ENCODE measurements around the gene SYNGR3. TPM values are rescaled to one million over a fixed set of nuclear protein-coding genes. Genes with fewer than 3 reads are reported as not detected.

The SYNGR3 gene
- polyA plus RNA-seq, 1 donor (not counting 4 experiments of a cell fraction or from before 2014, with no cell fraction given) = 0.30 TPM

GRCh38 chr16:1965396-1966001 is 24.3 kb upstream of the SYNGR3 start:
- peaks cover 3% of the 10 kb centered on the region for H3K9me1 ChIP-seq (ENCODE audit: control insufficient read depth, extremely low read depth, insufficient read depth, low read length)
- peak overlapping the region; percentile 88 for H3K27ac ChIP-seq (ENCODE audit: control insufficient read depth, insufficient read depth, low read length)
- H3K9ac ChIP-seq (ENCODE audit: control insufficient read depth, extremely low read depth, insufficient read depth, low read length) = peak overlapping the region; percentile 85
- peaks cover 48% of the 10 kb centered on the region for H3K79me2 ChIP-seq (ENCODE audit: control insufficient read depth, insufficient read depth, low read length)
- FAIRE-seq (no peak), DNase-seq (ENCODE audit: low read depth, low spot score) (no peak)
- H3K4me2 ChIP-seq (ENCODE audit: control insufficient read depth, extremely low read depth, insufficient read depth, low read depth, low read length) = peak overlapping the region; percentile 99
- H2AFZ ChIP-seq (ENCODE audit: control insufficient read depth, low read length) = no peak overlapping the region
- peaks cover 26% of the 10 kb centered on the region for H4K20me1 ChIP-seq (ENCODE audit: control insufficient read depth, extremely low read depth, insufficient read depth, low read length)
- no peaks in the 10 kb centered on the region for H3K9me3 ChIP-seq (ENCODE audit: control insufficient read depth, low read depth, low read length)
- peaks cover 32% of the 10 kb centered on the region for H3K4me1 ChIP-seq (ENCODE audit: control insufficient read depth, extremely low read depth, insufficient read depth, low read length)
- no peaks in the 10 kb centered on the region for H3K27me3 ChIP-seq (ENCODE audit: control insufficient read depth, extremely low read depth, insufficient read depth, low read length)
- H3K4me3 ChIP-seq (ENCODE audit: control insufficient read depth in 2 of 3, extremely low read depth in 1 of 3, insufficient read depth in 2 of 3, low read depth in 1 of 3, low read length in 3 of 3) = peak overlapping the region; percentile 69 to 85 (median 79)
- H3K36me3 ChIP-seq (ENCODE audit: control insufficient read depth in 2 of 2, extremely low read depth in 1 of 2, insufficient read depth in 2 of 2, low read length in 2 of 2) = peaks cover 17 to 31% of the 10 kb centered on the region in 2 experiments
- TF ChIP-seq, protein P1, sequence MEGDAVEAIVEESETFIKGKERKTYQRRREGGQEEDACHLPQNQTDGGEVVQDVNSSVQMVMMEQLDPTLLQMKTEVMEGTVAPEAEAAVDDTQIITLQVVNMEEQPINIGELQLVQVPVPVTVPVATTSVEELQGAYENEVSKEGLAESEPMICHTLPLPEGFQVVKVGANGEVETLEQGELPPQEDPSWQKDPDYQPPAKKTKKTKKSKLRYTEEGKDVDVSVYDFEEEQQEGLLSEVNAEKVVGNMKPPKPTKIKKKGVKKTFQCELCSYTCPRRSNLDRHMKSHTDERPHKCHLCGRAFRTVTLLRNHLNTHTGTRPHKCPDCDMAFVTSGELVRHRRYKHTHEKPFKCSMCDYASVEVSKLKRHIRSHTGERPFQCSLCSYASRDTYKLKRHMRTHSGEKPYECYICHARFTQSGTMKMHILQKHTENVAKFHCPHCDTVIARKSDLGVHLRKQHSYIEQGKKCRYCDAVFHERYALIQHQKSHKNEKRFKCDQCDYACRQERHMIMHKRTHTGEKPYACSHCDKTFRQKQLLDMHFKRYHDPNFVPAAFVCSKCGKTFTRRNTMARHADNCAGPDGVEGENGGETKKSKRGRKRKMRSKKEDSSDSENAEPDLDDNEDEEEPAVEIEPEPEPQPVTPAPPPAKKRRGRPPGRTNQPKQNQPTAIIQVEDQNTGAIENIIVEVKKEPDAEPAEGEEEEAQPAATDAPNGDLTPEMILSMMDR (optimal IDR thresholded peaks at IDR 0.05 in 1 of 3, IDR thresholded peaks at IDR 0.05 in 1 of 3, conservative IDR thresholded peaks at IDR 0.05 in 1 of 3; ENCODE audit: extremely low read depth in 1 of 3, insufficient read depth in 2 of 3, low read length in 3 of 3) = no peak
- TF ChIP-seq EZH2 (IDR thresholded peaks at IDR 0.05; ENCODE audit: low read length) = no peak
- dilution Hi-C loops (cut with MboI; ENCODE audit: extremely low pct_ligation_motif_present, low sequenced_read_pairs) = no loop called here

DNA sequence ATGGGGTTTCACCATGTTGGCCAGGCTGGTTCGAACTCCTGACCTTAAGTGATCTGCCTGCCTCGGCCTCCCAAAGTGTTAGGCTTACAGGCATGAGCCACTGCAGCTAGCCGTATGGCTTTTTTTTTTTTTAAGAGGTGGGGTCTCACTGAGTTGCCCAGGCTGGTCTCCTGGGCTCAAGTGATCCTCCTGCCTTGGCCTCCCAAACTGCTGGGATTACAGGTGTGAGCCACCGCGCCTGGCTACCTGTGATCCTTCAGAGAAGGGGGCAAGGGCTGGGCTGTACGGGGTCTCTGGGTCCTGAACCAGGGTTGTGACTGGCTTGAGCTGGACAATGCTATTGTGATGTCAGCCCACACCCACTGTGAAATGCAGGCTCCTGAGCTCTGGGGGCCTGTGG is 23.3 kb upstream of the SYNGR3 start, which contains the start of gene RNF151:
Gene RNF151 (plus strand): TSS at position 397 of the 400 bp plus-strand sequence. CDS start 26 bp downstream, outside the sequence.
- Histone ChIP-seq H4K20me1 (ENCODE audit: control insufficient read depth, extremely low read depth, insufficient read depth, low read length) (peaks cover 19% of the 10 kb centered on the region), H3K9ac (ENCODE audit: control insufficient read depth, extremely low read depth, insufficient read depth, low read length) (peak within 1 kb of the TSS; percentile 85), H3K79me2 (ENCODE audit: control insufficient read depth, insufficient read depth, low read length) (peaks cover 49% of the 10 kb centered on the region), H3K4me2 (ENCODE audit: control insufficient read depth, extremely low read depth, insufficient read depth, low read depth, low read length) (peak within 1 kb of the TSS; percentile 99), H3K4me3 (ENCODE audit: control insufficient read depth in 2 of 3, extremely low read depth in 1 of 3, insufficient read depth in 2 of 3, low read depth in 1 of 3, low read length in 3 of 3) (peak within 1 kb of the TSS; percentile 69 to 85 (median 79)), H3K9me1 (ENCODE audit: control insufficient read depth, extremely low read depth, insufficient read depth, low read length) (peaks cover 3% of the 10 kb centered on the region), H3K9me3 (ENCODE audit: control insufficient read depth, low read depth, low read length) (no peaks in the 10 kb centered on the region), H2AFZ (ENCODE audit: control insufficient read depth, low read length) (no peak within 1 kb of the TSS), H3K4me1 (ENCODE audit: control insufficient read depth, extremely low read depth, insufficient read depth, low read length) (peaks cover 28% of the 10 kb centered on the region), H3K27me3 (ENCODE audit: control insufficient read depth, extremely low read depth, insufficient read depth, low read length) (no peaks in the 10 kb centered on the region), H3K27ac (ENCODE audit: control insufficient read depth, insufficient read depth, low read length) (peak within 1 kb of the TSS; percentile 88), H3K36me3 (ENCODE audit: control insufficient read depth in 2 of 2, extremely low read depth in 1 of 2, insufficient read depth in 2 of 2, low read length in 2 of 2) (peaks cover 16 to 26% of the 10 kb centered on the region in 2 experiments)
- TF ChIP-seq, protein P1 (optimal IDR thresholded peaks at IDR 0.05 in 1 of 3, IDR thresholded peaks at IDR 0.05 in 1 of 3, conservative IDR thresholded peaks at IDR 0.05 in 1 of 3; ENCODE audit: extremely low read depth in 1 of 3, insufficient read depth in 2 of 3, low read length in 3 of 3) = no peak
- TF ChIP-seq EZH2 (IDR thresholded peaks at IDR 0.05; ENCODE audit: low read length) = no peak
- FAIRE-seq (no peak), DNase-seq (ENCODE audit: low read depth, low spot score) (no peak)
- dilution Hi-C loops (cut with MboI; ENCODE audit: extremely low pct_ligation_motif_present, low sequenced_read_pairs) = no loop called here
